ENCODE measurements around the gene SENP1. TPM values are rescaled to one million over a fixed set of nuclear protein-coding genes. Genes with fewer than 3 reads are reported as not detected.

SENP1 gene
- total and polyA plus RNA-seq, 11 donors, result 2.1 to 13.6 (median 8.6) TPM

DNA sequence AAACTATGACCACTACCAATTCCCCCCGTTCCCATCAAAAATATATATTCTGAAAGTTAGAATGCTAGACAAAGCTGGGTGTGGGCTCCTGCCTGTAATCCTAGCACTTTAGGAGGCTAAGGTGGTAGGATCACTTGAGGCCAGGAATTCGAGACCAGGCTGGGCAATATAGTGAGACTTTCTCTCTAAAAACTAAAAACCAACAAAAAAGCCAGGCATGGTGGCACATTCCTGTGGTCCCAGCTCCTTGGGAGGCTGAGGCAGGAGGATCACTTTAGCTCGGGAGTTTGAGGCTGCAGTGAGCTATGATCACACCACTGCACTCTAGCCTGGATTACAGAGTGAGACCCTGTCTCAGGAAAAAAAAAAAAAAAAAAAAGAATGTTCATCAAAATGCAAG lies 52.8 kb downstream of the SENP1 start:
- DNase-seq (no peak), ATAC-seq (no peak)
- H3K4me3 ChIP-seq, result no peak overlapping the region
- peaks cover 0 to 12% (median 3%) of the 10 kb centered on the region in 12 donors for H3K4me1 ChIP-seq
- WGBS, 4 donors, result 95 to 97% (median 96%) methylated on average over 3 of the region's 3 CpGs
- intact Hi-C loops (cut with DNase I), result no loop called here
- no peak overlapping the region for H3K27ac ChIP-seq
- TF ChIP-seq POLR2A (IDR thresholded peaks at IDR 0.05), result no peak
- TF ChIP-seq, protein P1, sequence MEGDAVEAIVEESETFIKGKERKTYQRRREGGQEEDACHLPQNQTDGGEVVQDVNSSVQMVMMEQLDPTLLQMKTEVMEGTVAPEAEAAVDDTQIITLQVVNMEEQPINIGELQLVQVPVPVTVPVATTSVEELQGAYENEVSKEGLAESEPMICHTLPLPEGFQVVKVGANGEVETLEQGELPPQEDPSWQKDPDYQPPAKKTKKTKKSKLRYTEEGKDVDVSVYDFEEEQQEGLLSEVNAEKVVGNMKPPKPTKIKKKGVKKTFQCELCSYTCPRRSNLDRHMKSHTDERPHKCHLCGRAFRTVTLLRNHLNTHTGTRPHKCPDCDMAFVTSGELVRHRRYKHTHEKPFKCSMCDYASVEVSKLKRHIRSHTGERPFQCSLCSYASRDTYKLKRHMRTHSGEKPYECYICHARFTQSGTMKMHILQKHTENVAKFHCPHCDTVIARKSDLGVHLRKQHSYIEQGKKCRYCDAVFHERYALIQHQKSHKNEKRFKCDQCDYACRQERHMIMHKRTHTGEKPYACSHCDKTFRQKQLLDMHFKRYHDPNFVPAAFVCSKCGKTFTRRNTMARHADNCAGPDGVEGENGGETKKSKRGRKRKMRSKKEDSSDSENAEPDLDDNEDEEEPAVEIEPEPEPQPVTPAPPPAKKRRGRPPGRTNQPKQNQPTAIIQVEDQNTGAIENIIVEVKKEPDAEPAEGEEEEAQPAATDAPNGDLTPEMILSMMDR (IDR thresholded peaks at IDR 0.05), result no peak
- no peaks in the 10 kb centered on the region for H3K27me3 ChIP-seq
- H3K36me3 ChIP-seq, result peaks cover 0 to 37% (median 17%) of the 10 kb centered on the region in 9 donors
- no peaks in the 10 kb centered on the region for H3K9me3 ChIP-seq

DNA sequence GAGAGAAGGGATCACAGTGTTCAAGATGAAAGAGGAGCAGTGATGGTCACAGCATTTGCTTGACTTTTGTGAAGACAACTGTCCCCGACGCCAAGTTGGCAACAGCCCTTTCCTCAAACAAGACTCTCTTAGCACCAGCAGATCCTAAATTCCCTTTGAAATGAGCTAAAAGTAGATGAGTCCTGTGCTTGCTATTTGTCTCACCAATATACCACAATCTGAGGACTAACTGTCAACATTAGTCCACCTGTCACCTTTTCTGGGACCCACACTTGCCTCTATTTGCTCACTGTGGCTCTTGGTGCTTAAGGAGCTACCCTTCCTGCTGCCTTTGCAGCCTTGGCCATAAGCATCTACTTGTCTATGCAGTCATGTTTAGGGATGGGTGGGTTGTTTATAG lies 54.2 kb downstream of the SENP1 start:
- WGBS, 4 donors, result 94 to 100% (median 96%) methylated on average over 2 of the region's 2 CpGs
- no peak for DNase-seq
- H3K36me3 ChIP-seq, result peaks cover 0 to 51% (median 30%) of the 10 kb centered on the region in 9 donors
- ATAC-seq, result no peak
- peaks cover 0 to 12% (median 3%) of the 10 kb centered on the region in 12 donors for H3K4me1 ChIP-seq
- no peaks in the 10 kb centered on the region for H3K9me3 ChIP-seq
- no peak overlapping the region for H3K4me3 ChIP-seq
- no peak overlapping the region for H3K27ac ChIP-seq
- intact Hi-C loops (cut with DNase I), result no loop called here
- TF ChIP-seq POLR2A (IDR thresholded peaks at IDR 0.05), result no peak
- TF ChIP-seq, protein P1 (IDR thresholded peaks at IDR 0.05), result no peak
- H3K27me3 ChIP-seq, result no peaks in the 10 kb centered on the region

DNA sequence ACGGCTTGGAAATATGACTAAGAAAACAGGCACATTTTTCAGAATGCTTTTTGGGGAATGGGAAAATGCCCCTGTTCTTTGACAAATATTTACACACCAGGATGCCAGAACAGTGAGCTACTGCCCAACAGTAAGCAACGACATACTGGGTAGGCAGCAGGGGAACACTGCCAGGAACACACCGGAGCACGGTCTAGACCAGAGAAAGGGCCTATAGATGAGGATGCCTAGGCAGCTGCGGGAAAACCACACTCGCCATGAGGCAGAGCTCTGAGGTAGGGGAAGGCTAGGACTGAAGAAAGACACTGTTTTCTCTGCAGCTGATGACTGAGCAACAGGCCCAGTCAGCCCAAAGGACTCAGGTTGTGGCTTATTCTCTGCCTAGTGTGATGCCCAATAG lies 55.7 kb downstream of the SENP1 start:
- Histone ChIP-seq H3K9me3 (no peaks in the 10 kb centered on the region), H3K4me1 (peaks cover 0 to 12% (median 3%) of the 10 kb centered on the region in 12 donors), H3K27me3 (no peaks in the 10 kb centered on the region), H3K4me3 (no peak overlapping the region), H3K36me3 (peaks cover 0 to 65% (median 45%) of the 10 kb centered on the region in 9 donors), H3K27ac (no peak overlapping the region)
- intact Hi-C loops (cut with DNase I), result no loop called here
- DNase-seq, result no peak
- WGBS, 4 donors, result 92 to 96% (median 95%) methylated on average over 6 of the region's 6 CpGs
- ATAC-seq, result no peak
- TF ChIP-seq, protein P1 (IDR thresholded peaks at IDR 0.05), result no peak
- TF ChIP-seq POLR2A (IDR thresholded peaks at IDR 0.05), result no peak

DNA sequence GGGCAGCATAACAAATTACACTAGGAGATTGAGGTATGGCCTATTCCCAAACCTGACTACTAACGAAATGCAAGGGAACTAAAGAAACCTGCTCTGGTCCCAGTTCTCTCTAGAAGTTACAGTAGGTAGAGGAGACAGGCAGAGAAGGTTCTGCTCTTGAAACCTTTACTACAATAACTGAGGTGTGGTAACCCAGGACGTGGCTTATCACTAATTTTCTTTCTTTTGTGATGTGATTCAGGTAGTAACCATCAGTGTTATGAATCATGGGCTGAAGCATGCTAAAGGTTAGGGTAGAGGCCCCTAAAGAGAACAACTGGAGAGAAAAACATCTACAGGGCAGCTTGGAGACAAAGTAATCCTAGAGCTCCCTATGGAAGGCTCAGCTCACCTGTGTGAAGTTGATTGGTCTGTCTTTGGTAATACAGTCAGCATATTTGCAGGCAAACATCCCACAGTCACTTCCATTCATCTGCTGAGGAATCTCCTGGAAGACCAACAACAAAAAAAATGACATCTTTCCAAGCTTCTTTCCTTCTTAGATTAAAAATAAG lies 59.8 kb downstream of the SENP1 start:
- Histone ChIP-seq H3K9me3 (no peaks in the 10 kb centered on the region), H3K4me3 (no peak overlapping the region), H3K4me1 (no peaks in the 10 kb centered on the region), H3K27me3 (no peaks in the 10 kb centered on the region), H3K36me3 (peaks cover 0 to 83% (median 66%) of the 10 kb centered on the region in 9 donors), H3K27ac (no peak overlapping the region)
- TF ChIP-seq, protein P1 (IDR thresholded peaks at IDR 0.05), result no peak
- TF ChIP-seq POLR2A (IDR thresholded peaks at IDR 0.05), result no peak
- 91 to 100% (median 96%) methylated on average over 2 of the region's 2 CpGs for WGBS, 4 donors
- DNase-seq (no peak), ATAC-seq (no peak)
- intact Hi-C loops (cut with DNase I), result no loop called here

Data from heart left ventricle (tissue), 16 donors.